Panc1 (cell line): ENCODE data around the gene SCAF1. TPM values are rescaled to one million over a fixed set of nuclear protein-coding genes. Genes with fewer than 3 reads are reported as not detected.

ENCODE experiments used
- ATAC-seq: fragments of 200-7000 bp; cut with Tn5 transposase; 2 replicates; pipeline ENCODE4 v1.9.1; 2020; ENCODE audit warnings: mild to moderate bottlenecking, moderate library complexity
- BruUV-seq: library from RNA; stranded (reverse); fragments of 400-500 nt; replicated peaks from 2 replicates; lab custom pipeline; 2021; lab: Mats Ljungman, UMichigan
- CTCF ChIA-PET: fragments of 300-600 bp; sonication (Branson Sonifier 250); formaldehyde crosslinking; loops from one replicate; lab custom pipeline; 2022; ENCODE audit warnings: antibody characterized with exemption; lab: Charles Lee
- POLR2A ChIA-PET: fragments of 300-600 bp; sonication (Branson Sonifier 250); formaldehyde crosslinking; loops from one replicate; lab custom pipeline; 2022; ENCODE audit warnings: antibody characterized with exemption; lab: Charles Lee
- DNase-seq: peaks from one replicate; pipeline ENCODE4 v3.0.0-alpha.2; 2010; ENCODE audit warnings: low read depth, low spot score
- H3K27ac ChIP-seq: 2 replicates; pipeline ENCODE4 v1.5.1; 2011; ENCODE audit warnings: mild to moderate bottlenecking, low read length, inconsistent platforms
- H3K27me3 ChIP-seq: fragments of 200-500 bp; sonication (Bioruptor generic); 2 replicates; pipeline ENCODE4 v1.6.0; 2014; ENCODE audit warnings: low read length, inconsistent platforms; ENCODE audit not compliant: control insufficient read depth, insufficient read depth
- H3K36me3 ChIP-seq: fragments of 200-500 bp; sonication (Bioruptor generic); 2 replicates; pipeline ENCODE4 v1.5.1; 2014; ENCODE audit warnings: inconsistent platforms, mild to moderate bottlenecking, low read length, moderate library complexity; ENCODE audit not compliant: control insufficient read depth, insufficient read depth
- H3K4me1 ChIP-seq: 2 replicates; pipeline ENCODE4 v1.5.1; 2011; ENCODE audit warnings: inconsistent platforms, mild to moderate bottlenecking, low read length, moderate library complexity; ENCODE audit not compliant: control insufficient read depth, insufficient read depth
- H3K4me3 ChIP-seq, 2 experiments: 2 replicates each; pipeline ENCODE4 v1.5.1; 2011 to 2012; ENCODE audit warnings: low read depth in 2 of 2, low read length in 2 of 2, mild to moderate bottlenecking in 2 of 2, inconsistent platforms in 1 of 2, moderate library complexity in 1 of 2
- H3K9me3 ChIP-seq: fragments of 200-500 bp; sonication (Bioruptor generic); 2 replicates; pipeline ENCODE4 v1.5.1; 2014; ENCODE audit warnings: low read depth, mild to moderate bottlenecking, inconsistent platforms, low read length, moderate library complexity; ENCODE audit not compliant: control insufficient read depth, insufficient read depth
- CTCF ChIP-seq: fragments of 450-650 bp; IDR thresholded peaks from 2 replicates; pipeline ENCODE4 v1.5.1; 2017; ENCODE audit warnings: mild to moderate bottlenecking
- POLR2AphosphoS5 ChIP-seq: IDR thresholded peaks from 2 replicates; pipeline ENCODE4 v1.6.1; 2012; ENCODE audit warnings: mild to moderate bottlenecking, low read depth, low read length, moderate library complexity
- REST ChIP-seq, 2 experiments: IDR thresholded peaks; 2 replicates each; pipeline ENCODE4 v1.6.1; 2011 to 2012; ENCODE audit warnings: low read depth in 2 of 2, control low read depth in 1 of 2, low read length in 1 of 2, mild to moderate bottlenecking in 1 of 2, moderate library complexity in 1 of 2; ENCODE audit not compliant: insufficient read depth in 1 of 2
- SIN3A ChIP-seq: IDR thresholded peaks from 2 replicates; pipeline ENCODE4 v1.6.1; 2012; ENCODE audit warnings: low read depth, mild to moderate bottlenecking, low read length, moderate library complexity, borderline replicate concordance; ENCODE audit not compliant: insufficient read depth
- TCF7L2 ChIP-seq: IDR thresholded peaks from 2 replicates; pipeline ENCODE4 v1.6.1; 2011; ENCODE audit warnings: mild to moderate bottlenecking, low read depth, low read length, inconsistent platforms
- in situ Hi-C: cut with HindIII; loops from 2 replicates; pipeline ENCODE4 v1.10.0; 2016; ENCODE audit warnings: low sequenced_read_pairs, low pct_unique_long_range_greater_than_20kb
- intact Hi-C: fragments of 100-400 bp; cut with micrococcal nuclease; formaldehyde crosslinking; loops from one replicate; pipeline ENCODE4 v1.10.0; 2022; ENCODE audit not compliant: unreplicated experiment
- total RNA-seq: library from RNA; stranded (reverse); gene quantifications from one replicate; pipeline ENCODE4 v1.2.1, GENCODE V29; 2021; ENCODE audit not compliant: unreplicated experiment

The SCAF1 gene
- total RNA-seq, 1 experiment from 2014 or later: 77.4 TPM

DNA sequence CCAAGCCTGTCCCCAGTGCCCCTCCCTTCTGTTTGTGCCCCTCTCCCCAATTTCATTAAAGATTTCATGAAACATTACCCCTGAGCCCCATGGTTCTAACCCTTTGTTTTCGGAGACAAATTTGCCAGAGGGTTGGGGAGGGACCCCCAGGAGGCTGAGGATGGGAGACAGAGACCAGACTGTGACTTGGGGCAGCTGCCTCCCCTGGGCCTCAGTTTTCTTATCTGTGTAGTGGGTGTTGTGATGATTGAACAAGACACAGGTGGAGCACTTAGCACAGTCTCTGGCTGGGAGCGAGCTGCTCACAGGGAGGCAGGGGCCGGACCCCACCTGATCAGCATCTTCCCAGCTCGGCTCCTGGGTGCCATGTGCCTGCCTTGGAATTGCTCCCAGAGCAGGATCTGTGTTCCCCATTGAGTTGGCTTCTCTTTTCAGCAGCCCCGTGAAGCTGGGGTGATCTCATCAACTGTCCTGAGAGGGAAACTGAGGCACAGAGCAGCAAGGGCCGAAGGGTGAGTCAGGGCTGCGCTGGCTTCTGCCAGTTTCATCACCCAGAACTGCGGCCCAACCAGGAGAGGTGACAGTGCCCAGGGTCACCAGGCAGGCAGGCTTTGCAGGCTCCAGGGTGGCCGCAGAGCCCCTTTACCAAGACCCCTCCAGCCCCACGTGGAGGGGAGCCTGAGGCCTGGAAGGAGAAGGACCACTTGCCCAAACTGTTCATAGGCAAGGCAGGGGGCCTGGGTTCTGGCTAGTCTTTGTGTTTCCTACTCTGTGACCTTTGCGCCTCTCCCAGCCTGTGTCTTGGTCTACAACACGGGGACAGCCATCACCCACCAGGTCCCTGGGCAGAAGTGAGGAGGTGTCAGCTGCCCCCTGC, 16.8 kb downstream of the SCAF1 start:
- TF ChIP-seq REST (IDR thresholded peaks at IDR 0.05; ENCODE audit: insufficient read depth in 1 of 2, low read depth in 2 of 2, low read length in 1 of 2): no peak
- no peak for TF ChIP-seq SIN3A
- TF ChIP-seq CTCF: no peak
- no peak for TF ChIP-seq POLR2AphosphoS5
- no peak for TF ChIP-seq TCF7L2
- DNase-seq (no peak), ATAC-seq (no peak)
- Histone ChIP-seq H3K27ac (no peak overlapping the region), H3K9me3 (no peaks in the 10 kb centered on the region), H3K36me3 (no peaks in the 10 kb centered on the region), H3K27me3 (no peaks in the 10 kb centered on the region), H3K4me1 (no peaks in the 10 kb centered on the region), H3K4me3 (no peak overlapping the region)
- POLR2A ChIA-PET: no interaction called here
- intact Hi-C loops: no loop called here
- in situ Hi-C loops: no loop called here
- no TSS peak for BruUV-seq
- CTCF ChIA-PET: no interaction called here

GRCh38 chr19:49660338-49660961, 18.4 kb downstream of the SCAF1 start:
- ChIA-PET CTCF (no interaction called here), POLR2A (no interaction called here)
- Histone ChIP-seq H3K4me1 (no peaks in the 10 kb centered on the region), H3K27me3 (no peaks in the 10 kb centered on the region), H3K9me3 (no peaks in the 10 kb centered on the region), H3K27ac (no peak overlapping the region), H3K36me3 (peaks cover 5% of the 10 kb centered on the region; the same call in 1 of the 2 replicates), H3K4me3 (no peak overlapping the region)
- DNase-seq (no peak), ATAC-seq (no peak)
- TF ChIP-seq CTCF: no peak
- no TSS peak for BruUV-seq
- in situ Hi-C loops (no loop called here), intact Hi-C loops (no loop called here)
